RWPE2 (cell line): ENCODE results near the gene CREB3L2.

Source experiments
- ATAC-seq: fragments of 200-7000 bp; cut with Tn5 transposase; 3 replicates; pipeline ENCODE4 v1.9.1; 2021; ENCODE audit warnings: low read depth
- DNase-seq: peaks from one replicate; pipeline ENCODE4 v3.0.0-alpha.2; 2020; ENCODE audit warnings: low spot score
- H3K27ac ChIP-seq: fragments of 450-650 bp; 2 replicates; pipeline ENCODE4 v1.5.1; 2017; ENCODE audit warnings: mild to moderate bottlenecking; ENCODE audit not compliant: poor library complexity, severe bottlenecking
- H3K27me3 ChIP-seq: fragments of 250-450 bp; sonication (Bioruptor Pico); 2 replicates; pipeline ENCODE4 v1.5.1; 2021; ENCODE audit warnings: mild to moderate bottlenecking, moderate library complexity; ENCODE audit not compliant: insufficient read depth, poor library complexity, severe bottlenecking
- H3K36me3 ChIP-seq: fragments of 250-450 bp; sonication (Bioruptor Pico); 2 replicates; pipeline ENCODE4 v1.5.1; 2020; ENCODE audit warnings: low read depth, mild to moderate bottlenecking, moderate library complexity
- H3K4me1 ChIP-seq: fragments of 250-450 bp; sonication (Bioruptor Pico); 2 replicates; pipeline ENCODE4 v1.5.1; 2021; ENCODE audit warnings: mild to moderate bottlenecking, moderate library complexity; ENCODE audit not compliant: insufficient read depth, poor library complexity, severe bottlenecking
- H3K4me3 ChIP-seq: fragments of 250-450 bp; sonication (Bioruptor Pico); 2 replicates; pipeline ENCODE4 v1.5.1; 2021; ENCODE audit warnings: mild to moderate bottlenecking, moderate library complexity; ENCODE audit not compliant: severe bottlenecking
- H3K9me3 ChIP-seq: fragments of 250-450 bp; sonication (Bioruptor Pico); 2 replicates; pipeline ENCODE4 v1.5.1; 2021; ENCODE audit warnings: mild to moderate bottlenecking, moderate library complexity; ENCODE audit not compliant: severe bottlenecking
- TF ChIP-seq, protein P1 (sequence below): fragments of 450-650 bp; IDR thresholded peaks from one replicate; pipeline ENCODE4 v1.5.1; 2017; ENCODE audit warnings: mild to moderate bottlenecking, moderate library complexity; ENCODE audit not compliant: poor library complexity, severe bottlenecking

Gene CREB3L2

DNA sequence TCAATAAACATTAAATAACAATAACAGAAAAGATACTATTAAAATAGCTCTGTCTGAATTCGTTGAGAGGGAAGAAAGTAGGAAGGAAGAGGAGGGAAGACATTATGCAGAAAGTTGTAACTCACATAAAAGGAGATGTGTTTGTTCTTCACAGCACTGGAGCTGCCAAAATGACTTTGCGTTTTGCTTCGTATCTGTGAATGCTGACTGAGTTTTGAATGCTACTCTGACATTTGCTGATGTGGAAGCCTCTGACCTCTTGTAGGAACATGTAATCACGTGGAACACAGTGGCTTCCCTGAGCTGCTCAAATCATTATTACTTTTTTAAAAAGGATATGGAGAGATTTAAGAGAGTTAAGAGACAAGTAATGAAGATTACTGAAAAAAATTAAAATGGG lies 139.5 kb downstream of the CREB3L2 start:
- ATAC-seq: no peak
- Histone ChIP-seq H3K27me3 (no peaks in the 10 kb centered on the region), H3K4me1 (no peaks in the 10 kb centered on the region), H3K9me3 (no peaks in the 10 kb centered on the region), H3K4me3 (no peak overlapping the region), H3K36me3 (peaks cover 25% of the 10 kb centered on the region), H3K27ac (no peak overlapping the region)
- TF ChIP-seq, protein P1, sequence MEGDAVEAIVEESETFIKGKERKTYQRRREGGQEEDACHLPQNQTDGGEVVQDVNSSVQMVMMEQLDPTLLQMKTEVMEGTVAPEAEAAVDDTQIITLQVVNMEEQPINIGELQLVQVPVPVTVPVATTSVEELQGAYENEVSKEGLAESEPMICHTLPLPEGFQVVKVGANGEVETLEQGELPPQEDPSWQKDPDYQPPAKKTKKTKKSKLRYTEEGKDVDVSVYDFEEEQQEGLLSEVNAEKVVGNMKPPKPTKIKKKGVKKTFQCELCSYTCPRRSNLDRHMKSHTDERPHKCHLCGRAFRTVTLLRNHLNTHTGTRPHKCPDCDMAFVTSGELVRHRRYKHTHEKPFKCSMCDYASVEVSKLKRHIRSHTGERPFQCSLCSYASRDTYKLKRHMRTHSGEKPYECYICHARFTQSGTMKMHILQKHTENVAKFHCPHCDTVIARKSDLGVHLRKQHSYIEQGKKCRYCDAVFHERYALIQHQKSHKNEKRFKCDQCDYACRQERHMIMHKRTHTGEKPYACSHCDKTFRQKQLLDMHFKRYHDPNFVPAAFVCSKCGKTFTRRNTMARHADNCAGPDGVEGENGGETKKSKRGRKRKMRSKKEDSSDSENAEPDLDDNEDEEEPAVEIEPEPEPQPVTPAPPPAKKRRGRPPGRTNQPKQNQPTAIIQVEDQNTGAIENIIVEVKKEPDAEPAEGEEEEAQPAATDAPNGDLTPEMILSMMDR: no peak
- no peak for DNase-seq

DNA sequence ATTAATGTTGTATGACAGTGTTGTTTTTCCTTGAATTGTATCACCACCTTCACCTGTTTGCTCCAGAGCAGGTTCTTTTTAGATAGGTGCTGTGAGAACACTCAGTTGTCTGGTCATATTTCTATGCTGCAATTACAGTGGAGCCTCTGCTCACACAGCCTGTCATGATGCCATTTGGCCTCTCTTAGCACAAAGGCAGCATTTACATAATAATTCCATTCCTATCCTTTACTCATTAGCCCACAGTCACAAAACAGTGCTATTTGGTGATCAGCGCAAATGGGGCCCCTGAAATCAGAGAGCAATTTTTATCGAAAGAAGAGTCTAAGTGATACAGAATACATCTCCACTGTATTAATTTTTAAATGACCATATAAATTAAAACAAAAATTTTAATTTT lies 141.3 kb downstream of the CREB3L2 start:
- Histone ChIP-seq H3K27me3 (no peaks in the 10 kb centered on the region), H3K9me3 (no peaks in the 10 kb centered on the region), H3K27ac (no peak overlapping the region), H3K36me3 (peaks cover 11% of the 10 kb centered on the region; the same call in 1 of the 2 replicates), H3K4me3 (no peak overlapping the region), H3K4me1 (no peaks in the 10 kb centered on the region)
- DNase-seq (no peak), ATAC-seq (no peak)
- TF ChIP-seq, protein P1: no peak

DNA sequence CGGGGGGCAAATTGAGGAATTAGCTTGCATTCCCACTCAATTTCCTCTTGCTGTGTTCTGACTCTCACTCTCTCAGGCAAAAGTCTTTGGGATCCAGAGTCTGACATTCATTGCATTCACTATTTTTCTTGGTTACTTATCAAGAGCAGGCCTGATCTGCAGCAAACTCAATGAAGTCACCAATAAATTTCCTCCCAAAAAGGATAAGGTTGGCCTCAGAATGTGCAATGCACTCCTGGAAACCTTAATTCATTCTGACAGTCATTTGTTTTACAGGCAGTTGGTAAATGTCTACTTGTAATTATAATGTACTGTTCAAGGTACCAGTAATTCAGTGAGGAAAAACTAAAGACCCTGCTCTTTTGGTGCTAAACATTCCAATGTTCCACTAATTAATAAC lies 148.8 kb downstream of the CREB3L2 start:
- Histone ChIP-seq H3K27me3 (peaks cover 8% of the 10 kb centered on the region), H3K4me1 (no peaks in the 10 kb centered on the region), H3K27ac (no peak overlapping the region), H3K9me3 (no peaks in the 10 kb centered on the region), H3K36me3 (no peaks in the 10 kb centered on the region), H3K4me3 (no peak overlapping the region)
- TF ChIP-seq, protein P1: no peak
- ATAC-seq (no peak), DNase-seq (no peak)

DNA sequence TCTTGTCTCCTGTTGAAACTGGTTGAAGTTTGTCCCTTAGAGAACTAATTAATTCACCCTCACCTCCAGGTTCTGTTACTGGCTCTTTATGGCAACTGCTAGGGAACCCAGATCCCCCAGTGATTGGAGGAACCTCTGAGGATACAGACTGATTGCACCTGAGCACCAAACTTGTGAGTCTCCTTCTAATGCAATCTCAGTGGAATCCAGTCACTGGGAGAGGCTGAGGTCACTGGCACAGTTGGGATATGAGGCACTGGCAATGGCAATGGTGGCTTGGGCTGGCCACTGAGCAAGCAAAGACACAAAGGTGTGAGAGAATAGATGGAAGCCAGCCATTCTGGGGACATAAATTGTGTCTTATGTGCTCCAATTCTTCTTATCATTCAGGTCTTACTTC lies 149.8 kb downstream of the CREB3L2 start:
- TF ChIP-seq, protein P1: no peak
- no peaks in the 10 kb centered on the region for H3K9me3 ChIP-seq
- DNase-seq: no peak
- H3K4me3 ChIP-seq: no peak overlapping the region
- no peak overlapping the region for H3K27ac ChIP-seq
- ATAC-seq: no peak
- no peaks in the 10 kb centered on the region for H3K4me1 ChIP-seq
- H3K27me3 ChIP-seq: peaks cover 17% of the 10 kb centered on the region
- no peaks in the 10 kb centered on the region for H3K36me3 ChIP-seq

DNA sequence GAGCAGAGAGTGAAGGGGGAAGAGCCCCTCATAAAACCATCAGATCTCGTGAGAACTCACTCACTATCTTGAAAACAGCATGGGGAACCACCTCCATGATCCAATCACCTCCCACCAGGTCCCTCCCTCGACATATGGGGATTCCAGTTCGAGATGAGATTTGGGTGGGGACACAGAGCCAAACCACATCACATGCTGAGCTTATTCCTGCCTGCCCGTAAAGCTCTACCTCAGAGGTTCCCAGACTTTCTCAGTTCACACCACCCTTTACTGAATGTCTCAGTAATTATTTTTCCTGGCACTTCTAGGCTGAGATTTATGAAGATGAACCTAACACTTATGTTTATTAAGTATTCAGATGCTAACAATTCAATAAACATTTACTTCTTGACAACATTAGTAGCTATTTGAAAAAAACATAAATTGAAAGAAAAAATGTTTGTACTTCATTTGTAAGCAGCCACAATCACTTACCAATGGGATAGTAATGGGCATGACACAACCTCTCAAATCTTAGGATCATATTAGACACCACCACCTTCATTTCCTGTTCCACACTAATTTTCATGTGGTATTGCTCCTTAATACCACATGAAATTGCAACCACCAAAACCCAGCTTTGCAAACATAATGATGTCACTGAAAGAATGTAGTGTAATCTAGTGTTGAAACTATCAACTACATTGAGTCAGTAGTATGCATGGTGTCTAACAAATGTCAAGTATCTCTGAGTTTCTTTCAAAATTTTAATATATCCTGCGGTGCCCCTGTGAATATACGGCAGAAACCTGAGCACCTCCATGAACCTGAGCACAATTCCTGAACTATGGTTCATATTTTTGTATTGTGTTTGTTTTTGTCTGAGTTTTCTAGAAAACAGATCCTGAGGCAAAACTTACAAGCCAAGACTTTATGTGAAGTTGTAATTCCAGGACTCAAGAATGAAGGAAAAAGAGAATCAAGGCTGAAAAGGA lies 150.6 kb downstream of the CREB3L2 start:
- Histone ChIP-seq H3K36me3 (no peaks in the 10 kb centered on the region), H3K27me3 (peaks cover 23% of the 10 kb centered on the region), H3K4me3 (no peak overlapping the region), H3K9me3 (no peaks in the 10 kb centered on the region), H3K27ac (no peak overlapping the region), H3K4me1 (no peaks in the 10 kb centered on the region)
- ATAC-seq: no peak
- TF ChIP-seq, protein P1: no peak
- DNase-seq: no peak
